Natural killer cell (primary cell): ENCODE measurements around the gene LAMC1. TPM values are rescaled to one million over a fixed set of nuclear protein-coding genes. Genes with fewer than 3 reads are reported as not detected.

Experiments
- ATAC-seq, 3 donors: fragments of 150-1000 bp in 2 of 3; fragments of 200-7000 bp in 1 of 3; cut with Tn5 transposase; 1 replicate in 1 of 3; 2 replicates in 2 of 3; pipeline ENCODE4 v1.10.0; 2021; ENCODE audit warnings: mild to moderate bottlenecking in 2 of 3, moderate library complexity in 2 of 3
- DNase-seq, 2 donors: peaks; one replicate each; pipeline versions ENCODE4 v3.0.0 to v3.0.0-alpha.2; 2013 to 2021; ENCODE audit warnings: mixed read lengths in 1 of 2
- H3K27ac ChIP-seq: one replicate; pipeline ENCODE4 v1.5.1; 2013; ENCODE audit warnings: mild to moderate bottlenecking, low read length
- H3K27me3 ChIP-seq: one replicate; pipeline ENCODE4 v1.6.1; 2013; ENCODE audit warnings: low read length; ENCODE audit not compliant: control insufficient read depth, insufficient read depth
- H3K36me3 ChIP-seq: one replicate; pipeline ENCODE4 v1.6.1; 2013; ENCODE audit warnings: low read length; ENCODE audit not compliant: control insufficient read depth, insufficient read depth
- H3K4me1 ChIP-seq: one replicate; pipeline ENCODE4 v1.6.1; 2013; ENCODE audit warnings: low read length; ENCODE audit not compliant: control insufficient read depth, insufficient read depth
- H3K4me3 ChIP-seq: one replicate; pipeline ENCODE4 v1.5.1; 2013; ENCODE audit warnings: low read length
- H3K9me3 ChIP-seq: one replicate; pipeline ENCODE4 v1.6.1; 2013; ENCODE audit warnings: low read length; ENCODE audit not compliant: control insufficient read depth, insufficient read depth
- H3K27ac Mint-ChIP-seq, 2 donors: one replicate each; pipeline ENCODE4 v1.8.0; 2022; ENCODE audit warnings: mild to moderate bottlenecking in 2 of 2, mixed read lengths in 2 of 2, moderate library complexity in 1 of 2
- H3K27me3 Mint-ChIP-seq, 2 donors: one replicate each; pipeline ENCODE4 v1.8.0; 2022; ENCODE audit warnings: low read depth in 2 of 2, mixed read lengths in 2 of 2
- H3K36me3 Mint-ChIP-seq: one replicate; pipeline ENCODE4 v1.8.0; 2022; ENCODE audit warnings: mixed read lengths
- H3K4me1 Mint-ChIP-seq, 2 donors: one replicate each; pipeline ENCODE4 v1.8.0; 2022; ENCODE audit warnings: mixed read lengths in 2 of 2
- H3K4me3 Mint-ChIP-seq: one replicate; pipeline ENCODE4 v1.8.0; 2022; ENCODE audit warnings: mild to moderate bottlenecking, moderate library complexity, mixed read lengths
- H3K9me3 Mint-ChIP-seq, 2 donors: one replicate each; pipeline ENCODE4 v1.8.0; 2022; ENCODE audit warnings: mixed read lengths in 2 of 2
- WGBS: methylation state at CpG from one replicate; pipeline ENCODE4 v1.1.7; 2013; ENCODE audit warnings: missing lambda C conversion rate; ENCODE audit not compliant: insufficient coverage; 5-methylcytosine and 5-hydroxymethylcytosine counted together
- intact Hi-C: fragments of 100-400 bp; cut with micrococcal nuclease; formaldehyde crosslinking; loops from one replicate; pipeline ENCODE4 v1.14.2; 2022
- total RNA-seq, 4 donors: library from RNA; stranded (reverse); fragments of 120-200 nt in 1 of 4; gene quantifications; one replicate each; pipeline versions ENCODE4 v1.2.3 to v1.2.4, GENCODE V29; 2013 to 2022
- TF ChIP-seq, protein P1 (sequence below): fragments of 200-600 bp; IDR thresholded peaks from one replicate; pipeline ENCODE4 v1.8.0; 2022; ENCODE audit warnings: antibody characterized with exemption

The LAMC1 gene
- total RNA-seq, 3 donors from 2014 or later (not counting 1 experiment from before 2014, with no cell fraction given): 0.33 to 0.66 (median 0.58) TPM

- Histone ChIP-seq H3K4me1 (no peaks in the 10 kb centered on the region), H3K9me3 (no peaks in the 10 kb centered on the region), H3K27ac (no peak overlapping the region), H3K4me3 (no peak overlapping the region), H3K36me3 (no peaks in the 10 kb centered on the region), H3K27me3 (no peaks in the 10 kb centered on the region)
- intact Hi-C loops: no loop called here
- Mint-ChIP-seq H3K36me3 (no peaks in the 10 kb centered on the region), H3K27ac (no peak overlapping the region), H3K4me1 (no peaks in the 10 kb centered on the region), H3K4me3 (no peak overlapping the region), H3K9me3 (no peaks in the 10 kb centered on the region), H3K27me3 (peaks cover 0 to 4% of the 10 kb centered on the region in 2 donors)
- DNase-seq: no peak
- no peak for ATAC-seq
- TF ChIP-seq, protein P1, sequence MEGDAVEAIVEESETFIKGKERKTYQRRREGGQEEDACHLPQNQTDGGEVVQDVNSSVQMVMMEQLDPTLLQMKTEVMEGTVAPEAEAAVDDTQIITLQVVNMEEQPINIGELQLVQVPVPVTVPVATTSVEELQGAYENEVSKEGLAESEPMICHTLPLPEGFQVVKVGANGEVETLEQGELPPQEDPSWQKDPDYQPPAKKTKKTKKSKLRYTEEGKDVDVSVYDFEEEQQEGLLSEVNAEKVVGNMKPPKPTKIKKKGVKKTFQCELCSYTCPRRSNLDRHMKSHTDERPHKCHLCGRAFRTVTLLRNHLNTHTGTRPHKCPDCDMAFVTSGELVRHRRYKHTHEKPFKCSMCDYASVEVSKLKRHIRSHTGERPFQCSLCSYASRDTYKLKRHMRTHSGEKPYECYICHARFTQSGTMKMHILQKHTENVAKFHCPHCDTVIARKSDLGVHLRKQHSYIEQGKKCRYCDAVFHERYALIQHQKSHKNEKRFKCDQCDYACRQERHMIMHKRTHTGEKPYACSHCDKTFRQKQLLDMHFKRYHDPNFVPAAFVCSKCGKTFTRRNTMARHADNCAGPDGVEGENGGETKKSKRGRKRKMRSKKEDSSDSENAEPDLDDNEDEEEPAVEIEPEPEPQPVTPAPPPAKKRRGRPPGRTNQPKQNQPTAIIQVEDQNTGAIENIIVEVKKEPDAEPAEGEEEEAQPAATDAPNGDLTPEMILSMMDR: no peak
- 60% methylated on average over 2 of the region's 3 CpGs for WGBS
Measured at GRCh38 chr1:183180218-183180617, 157.0 kb downstream of the LAMC1 start.

- TF ChIP-seq, protein P1: no peak
- Mint-ChIP-seq H3K36me3 (no peaks in the 10 kb centered on the region), H3K27ac (no peak overlapping the region), H3K4me1 (no peaks in the 10 kb centered on the region), H3K9me3 (no peaks in the 10 kb centered on the region), H3K4me3 (no peak overlapping the region), H3K27me3 (peaks cover 4 to 7% of the 10 kb centered on the region in 2 donors)
- intact Hi-C loops: no loop called here
- DNase-seq (peak in 1 of 2 donors; percentile 7), ATAC-seq (no peak)
- Histone ChIP-seq H3K4me3 (no peak overlapping the region), H3K36me3 (no peaks in the 10 kb centered on the region), H3K9me3 (no peaks in the 10 kb centered on the region), H3K27ac (no peak overlapping the region), H3K4me1 (no peaks in the 10 kb centered on the region), H3K27me3 (peaks cover under 1% of the 10 kb centered on the region)
- WGBS: 56% methylated on average over 2 of the region's 3 CpGs
Measured at GRCh38 chr1:183180634-183181056, 157.4 kb downstream of the LAMC1 start.

GRCh38 chr1:183185941-183186490 lies 162.8 kb downstream of the LAMC1 start, which contains the start of gene LAMC2:
Gene LAMC2, plus strand, starts transcription at chr1:183186264. Its CDS starts 89 bp downstream, at chr1:183186353.
- no peaks in the 10 kb centered on the region for H3K4me1 ChIP-seq
- H3K27ac ChIP-seq: no peak within 1 kb of the TSS
- DNase-seq (peak in 1 of 2 donors; percentile 12), ATAC-seq (no peak)
- Mint-ChIP-seq H3K27ac (no peak within 1 kb of the TSS), H3K27me3 (peaks cover 28 to 32% of the 10 kb centered on the region in 2 donors), H3K4me3 (no peak within 1 kb of the TSS), H3K4me1 (no peaks in the 10 kb centered on the region), H3K9me3 (no peaks in the 10 kb centered on the region), H3K36me3 (no peaks in the 10 kb centered on the region)
- no peaks in the 10 kb centered on the region for H3K9me3 ChIP-seq
- H3K27me3 ChIP-seq: peaks cover 13% of the 10 kb centered on the region
- H3K4me3 ChIP-seq: no peak within 1 kb of the TSS
- 17% methylated on average over 30 of the region's 30 CpGs for WGBS
- H3K36me3 ChIP-seq: no peaks in the 10 kb centered on the region
- TF ChIP-seq, protein P1: no peak
- intact Hi-C loops: no loop called here

- no peaks in the 10 kb centered on the region for H3K9me3 ChIP-seq
- H3K9me3 Mint-ChIP-seq: no peaks in the 10 kb centered on the region
- 92% methylated on average over 4 of the region's 4 CpGs for WGBS
- peaks cover 13% of the 10 kb centered on the region for H3K27me3 ChIP-seq
- TF ChIP-seq, protein P1: no peak
- no peak overlapping the region for H3K4me3 ChIP-seq
- H3K4me1 ChIP-seq: no peaks in the 10 kb centered on the region
- no peak overlapping the region for H3K4me3 Mint-ChIP-seq
- no peak overlapping the region for H3K27ac Mint-ChIP-seq
- H3K27me3 Mint-ChIP-seq: peaks cover 31 to 32% of the 10 kb centered on the region in 2 donors
- intact Hi-C loops: no loop called here
- no peak for ATAC-seq
- no peaks in the 10 kb centered on the region for H3K36me3 ChIP-seq
- DNase-seq: no peak
- H3K36me3 Mint-ChIP-seq: no peaks in the 10 kb centered on the region
- H3K27ac ChIP-seq: no peak overlapping the region
- no peaks in the 10 kb centered on the region for H3K4me1 Mint-ChIP-seq
Measured at GRCh38 chr1:183186841-183187240, 163.6 kb downstream of the LAMC1 start.
